ENCODE results near the gene RASA2. TPM values are rescaled to one million over a fixed set of nuclear protein-coding genes. Genes with fewer than 3 reads are reported as not detected.

The RASA2 gene
- total and polyA plus RNA-seq, 2 of the 8 experiments (the other 6 are each of a cell fraction or from before 2014, with no cell fraction given): 3.5 to 15.9 TPM

DNA sequence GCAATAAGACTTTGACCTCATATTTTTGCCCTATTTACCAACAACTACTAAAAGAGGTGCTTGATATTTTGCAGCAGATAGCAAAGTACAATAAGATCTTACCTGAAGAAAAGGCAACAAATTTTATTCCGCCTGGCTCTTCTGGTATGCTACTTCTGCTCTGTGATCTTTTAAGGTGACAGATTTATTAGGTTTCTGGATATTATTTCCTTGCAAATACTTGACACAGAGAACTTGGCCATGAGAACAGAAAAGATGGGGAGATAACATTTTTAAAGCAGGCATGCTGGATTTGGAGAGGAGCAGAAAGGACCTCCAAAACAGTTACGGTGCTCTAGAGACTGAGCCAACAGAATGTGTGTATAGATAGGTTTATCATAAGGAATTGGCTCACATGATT, 164.6 kb downstream of the RASA2 start (continued):
- TF ChIP-seq CHD7 (IDR thresholded peaks at IDR 0.05; ENCODE audit: insufficient replicate concordance, low read length) (no peak), TAF7 (optimal IDR thresholded peaks at IDR 0.05; ENCODE audit: borderline replicate concordance, low read depth, low read length) (no peak), BACH1 (IDR thresholded peaks at IDR 0.05; ENCODE audit: low read length) (no peak), POU5F1 (IDR thresholded peaks at IDR 0.05; ENCODE audit: low read depth, low read length) (no peak), KDM5A (IDR thresholded peaks at IDR 0.05; ENCODE audit: low read length) (no peak), GABPA (IDR thresholded peaks at IDR 0.05; ENCODE audit: borderline replicate concordance, insufficient read depth, low read length) (no peak), JUND (IDR thresholded peaks at IDR 0.05; ENCODE audit: low read length) (no peak), KDM4A (IDR thresholded peaks at IDR 0.05; ENCODE audit: low read depth, low read length, severe bottlenecking) (no peak), EP300 (IDR thresholded peaks at IDR 0.05; ENCODE audit: borderline replicate concordance in 1 of 2, low read depth in 2 of 2, low read length in 2 of 2) (no peak)
- TF ChIP-seq, protein P1, sequence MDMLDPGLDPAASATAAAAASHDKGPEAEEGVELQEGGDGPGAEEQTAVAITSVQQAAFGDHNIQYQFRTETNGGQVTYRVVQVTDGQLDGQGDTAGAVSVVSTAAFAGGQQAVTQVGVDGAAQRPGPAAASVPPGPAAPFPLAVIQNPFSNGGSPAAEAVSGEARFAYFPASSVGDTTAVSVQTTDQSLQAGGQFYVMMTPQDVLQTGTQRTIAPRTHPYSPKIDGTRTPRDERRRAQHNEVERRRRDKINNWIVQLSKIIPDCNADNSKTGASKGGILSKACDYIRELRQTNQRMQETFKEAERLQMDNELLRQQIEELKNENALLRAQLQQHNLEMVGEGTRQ (IDR thresholded peaks at IDR 0.05; ENCODE audit: low read length): no peak

Data from H1 (cell line).